HL-60/S4 treated with retinoic acid at 250 ng/mL for 4 days and 3 days (cell line): ENCODE measurements around the gene TGFBR3.

Experiments
- in situ Hi-C: fragments of 300-500 bp; cut with MboI; formaldehyde crosslinking; loops from 2 replicates; pipeline ENCODE4 v1.7.0; 2022; ENCODE audit warnings: low sequenced_read_pairs

Gene TGFBR3

DNA sequence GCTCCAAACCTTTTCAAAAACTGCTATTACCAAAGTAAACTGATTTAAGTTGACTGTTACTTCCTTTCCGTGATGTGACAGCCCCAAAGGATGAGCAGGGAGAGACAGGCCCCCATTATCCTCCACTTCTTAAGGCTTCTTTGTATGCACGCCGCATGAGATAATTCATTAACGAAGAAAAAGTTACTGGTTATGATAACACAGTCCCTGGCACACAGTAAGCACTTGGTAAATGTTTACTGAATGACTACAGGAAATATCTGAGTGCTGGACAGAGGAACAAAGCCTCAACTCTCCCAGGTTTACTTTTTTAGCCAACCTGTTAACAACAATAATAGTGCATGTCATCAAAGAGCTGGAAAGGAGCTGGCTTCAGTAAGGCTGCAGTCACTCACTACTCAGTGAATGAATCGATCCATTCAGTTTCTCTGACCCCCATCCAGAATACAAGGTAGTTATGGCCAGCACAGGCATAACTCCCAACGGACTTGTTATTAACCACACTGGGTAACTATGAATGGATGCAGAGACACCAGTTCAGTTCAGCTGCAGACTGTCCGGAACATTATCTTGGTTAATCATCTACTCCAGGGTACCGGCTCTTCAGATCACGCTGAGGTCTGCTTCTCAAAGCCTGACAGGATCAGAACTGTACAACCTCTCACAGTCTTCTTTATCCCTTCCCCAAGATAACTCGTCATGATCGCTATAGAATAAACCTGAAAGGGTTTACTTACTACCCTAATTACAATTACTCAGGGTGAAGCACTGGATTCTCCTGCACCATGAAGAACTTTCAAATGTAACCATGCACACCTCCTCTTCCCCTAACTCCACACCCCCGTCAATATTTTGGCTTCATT lies 58.3 kb downstream of the TGFBR3 start:
- in situ Hi-C loops, result no loop called here

DNA sequence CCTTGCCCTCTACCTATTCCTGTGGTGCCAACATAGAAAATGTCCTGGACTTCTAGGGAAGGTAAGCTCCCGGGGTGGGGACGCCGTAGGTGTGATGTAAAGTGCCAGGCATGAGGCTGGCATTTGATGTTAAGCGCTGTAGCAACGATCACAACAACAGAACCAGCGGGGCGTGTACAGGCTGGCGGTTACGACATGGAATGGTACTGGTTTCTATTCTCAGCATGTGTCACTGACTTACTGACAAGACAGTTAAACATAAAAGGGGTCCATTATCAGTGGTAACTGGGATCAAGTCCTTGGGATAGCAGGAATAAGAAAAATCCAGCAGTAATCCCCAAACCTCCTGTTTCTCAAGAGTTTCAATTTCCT lies 58.9 kb downstream of the TGFBR3 start:
- in situ Hi-C loops, result no loop called here

DNA sequence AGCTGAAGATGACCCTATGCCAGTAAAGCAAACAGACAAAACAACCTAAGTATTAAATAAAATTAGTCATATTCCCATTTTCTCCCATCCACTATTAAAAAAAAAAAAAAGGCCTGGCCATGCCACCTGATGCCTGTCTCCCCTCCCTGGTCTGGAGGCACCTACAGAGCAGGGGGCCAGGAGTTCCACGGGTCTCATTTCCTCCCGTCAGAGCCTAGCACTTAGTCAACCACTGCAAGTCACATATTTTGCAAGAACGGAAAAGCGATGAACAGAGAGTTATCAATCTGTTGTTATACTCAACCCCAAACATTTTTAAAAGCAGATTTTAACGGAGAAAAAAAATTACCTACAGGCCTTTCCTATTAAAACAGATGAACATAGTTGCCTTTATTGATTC lies 59.3 kb downstream of the TGFBR3 start:
- in situ Hi-C loops, result no loop called here

DNA sequence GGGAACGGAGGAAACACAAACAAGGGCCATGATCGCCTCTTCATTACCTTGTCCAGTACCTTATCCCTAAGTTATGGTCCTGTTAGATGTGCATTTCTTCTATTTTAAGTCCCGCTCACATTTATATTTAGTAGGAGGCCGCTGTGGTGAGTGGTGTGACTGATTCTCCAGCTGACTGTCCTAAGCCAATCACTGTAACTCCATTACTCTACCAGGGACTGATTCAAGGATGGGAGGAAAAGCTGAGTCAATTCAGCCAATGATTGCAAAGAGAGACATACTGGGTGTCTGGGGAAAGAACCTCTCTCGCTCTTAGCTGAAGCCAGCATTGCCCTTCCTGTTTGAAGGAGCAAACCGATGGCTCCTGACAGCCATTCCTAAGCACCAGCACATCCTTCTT lies 59.7 kb downstream of the TGFBR3 start:
- in situ Hi-C loops, result no loop called here

DNA sequence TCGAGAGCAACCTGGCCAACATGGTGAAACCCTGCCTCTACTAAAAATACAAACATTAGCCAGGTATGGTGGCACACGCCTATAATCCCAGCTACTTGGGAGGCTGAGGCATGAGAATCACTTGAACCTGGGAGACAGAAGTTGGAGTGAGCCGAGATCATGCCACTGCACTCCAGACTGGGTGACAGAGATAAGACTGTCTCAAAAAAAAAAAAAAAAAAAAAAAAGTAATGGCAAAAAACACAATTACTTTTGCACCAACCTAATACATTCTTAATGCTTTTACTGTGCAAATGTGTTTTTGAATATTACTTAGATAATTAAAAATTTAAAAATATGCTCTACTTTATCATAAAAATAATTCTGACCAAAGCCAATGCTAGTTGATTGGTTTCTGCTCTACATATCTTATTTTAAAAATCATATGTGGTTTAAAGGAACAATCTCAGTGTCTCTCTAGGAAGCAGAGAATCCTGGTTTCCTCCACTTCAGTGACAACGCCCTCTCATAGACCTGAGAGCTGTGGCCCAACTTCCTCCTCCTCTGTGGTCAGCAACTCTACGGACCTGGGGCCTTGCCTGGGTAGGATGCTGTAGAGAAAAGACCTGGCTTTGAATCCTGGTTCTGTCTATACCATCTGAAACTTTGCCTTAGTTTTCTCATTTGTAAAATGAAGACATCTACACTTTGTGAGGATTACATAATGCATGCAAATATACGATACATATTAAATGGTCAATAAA lies 64.7 kb downstream of the TGFBR3 start:
- in situ Hi-C loops, result no loop called here

DNA sequence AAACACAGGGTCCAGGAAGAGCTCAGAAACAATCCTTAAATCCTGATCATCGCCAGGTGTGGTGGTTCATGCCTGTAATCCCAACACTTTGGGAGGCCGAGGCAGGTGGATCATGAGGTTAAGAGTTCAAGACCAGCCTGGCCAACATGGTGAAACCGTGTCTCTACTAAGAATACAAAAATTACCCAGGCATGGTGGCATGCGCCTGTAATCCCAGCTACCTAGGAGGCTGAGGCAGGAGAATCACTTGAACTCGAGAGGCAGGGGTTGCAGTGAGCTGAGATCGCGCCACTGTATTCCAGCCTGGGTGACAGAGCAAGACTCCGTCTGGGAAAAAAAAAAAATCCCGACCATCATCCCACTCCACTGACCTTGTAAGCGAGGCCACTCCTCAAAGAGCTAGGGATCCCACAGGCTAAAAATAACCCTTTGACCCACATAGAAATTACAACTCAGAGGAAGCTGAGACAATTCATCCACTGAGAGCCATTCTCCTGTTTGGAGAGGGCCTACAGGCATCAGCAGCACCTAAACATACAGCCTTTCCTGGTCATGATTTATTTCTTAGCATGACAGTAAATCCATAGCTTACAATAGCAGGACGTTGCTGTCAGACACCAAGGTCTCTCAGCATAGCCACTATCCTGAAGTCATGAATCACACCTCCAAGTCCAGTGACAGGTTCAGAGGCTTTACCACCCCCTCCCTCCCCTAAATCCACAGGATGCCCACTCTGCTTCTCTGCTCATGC lies 66.7 kb downstream of the TGFBR3 start:
- in situ Hi-C loops, result no loop called here

DNA sequence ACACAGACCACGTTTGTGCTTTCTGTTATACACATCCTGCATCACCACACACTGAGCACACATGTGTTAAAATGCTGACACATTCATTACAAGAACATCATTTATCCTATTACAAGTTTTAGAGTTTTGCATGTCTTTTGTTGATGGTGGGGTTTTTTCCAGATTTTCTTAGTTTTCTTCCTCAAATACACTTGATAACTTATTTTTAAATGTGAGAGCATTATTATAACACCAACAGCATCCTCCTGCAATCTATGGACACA lies 67.3 kb downstream of the TGFBR3 start:
- in situ Hi-C loops, result no loop called here

DNA sequence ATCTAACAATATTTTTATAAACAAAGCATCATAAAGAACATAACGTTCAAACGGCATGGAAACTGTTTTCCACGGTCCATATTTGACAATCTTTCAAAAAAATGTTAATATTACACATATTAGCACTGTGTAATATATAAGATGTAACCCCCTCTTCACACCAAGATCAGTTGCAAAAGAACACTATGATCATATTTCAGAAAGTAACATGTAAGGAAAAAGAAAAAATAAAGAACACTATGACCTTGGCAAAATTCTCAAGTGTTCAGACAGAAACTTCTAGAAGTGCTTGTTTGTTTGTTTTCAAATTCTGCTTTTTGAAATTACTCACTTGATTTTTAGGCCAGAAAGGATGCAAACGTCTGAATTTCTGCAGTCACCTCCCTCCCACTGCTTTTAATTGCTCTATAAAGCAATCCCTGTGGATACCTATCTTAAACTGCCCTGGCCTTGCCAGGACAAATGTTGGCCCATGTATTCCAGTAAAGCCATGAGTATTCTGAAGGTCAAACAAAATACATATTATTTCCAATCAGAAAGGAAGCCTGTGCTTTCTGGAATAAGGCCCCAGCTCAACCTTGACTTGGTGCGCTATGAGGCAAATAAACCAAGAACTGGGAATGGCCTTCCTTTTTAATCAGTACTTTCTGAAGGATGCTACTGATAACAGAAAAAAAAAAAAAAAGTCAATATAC lies 68.6 kb downstream of the TGFBR3 start:
- in situ Hi-C loops, result no loop called here

DNA sequence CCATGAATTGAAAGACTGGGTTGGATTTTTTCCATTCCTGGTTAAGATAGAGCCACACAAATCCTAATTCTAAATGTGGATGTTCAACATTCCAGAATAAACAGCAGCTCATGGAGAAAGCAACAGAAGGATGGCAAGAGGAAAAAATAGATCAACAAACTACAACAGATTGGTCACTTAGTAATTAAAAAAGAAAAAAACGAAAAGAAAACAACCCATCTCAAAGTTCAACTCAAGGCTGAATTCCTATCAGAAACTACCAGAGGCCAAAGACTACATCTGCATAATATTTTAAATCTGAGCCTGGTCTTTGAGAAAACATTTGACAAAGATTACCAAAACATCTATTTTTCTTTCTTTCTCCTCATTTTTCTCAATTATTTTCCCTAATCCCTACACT lies 69.9 kb downstream of the TGFBR3 start:
- in situ Hi-C loops, result no loop called here

DNA sequence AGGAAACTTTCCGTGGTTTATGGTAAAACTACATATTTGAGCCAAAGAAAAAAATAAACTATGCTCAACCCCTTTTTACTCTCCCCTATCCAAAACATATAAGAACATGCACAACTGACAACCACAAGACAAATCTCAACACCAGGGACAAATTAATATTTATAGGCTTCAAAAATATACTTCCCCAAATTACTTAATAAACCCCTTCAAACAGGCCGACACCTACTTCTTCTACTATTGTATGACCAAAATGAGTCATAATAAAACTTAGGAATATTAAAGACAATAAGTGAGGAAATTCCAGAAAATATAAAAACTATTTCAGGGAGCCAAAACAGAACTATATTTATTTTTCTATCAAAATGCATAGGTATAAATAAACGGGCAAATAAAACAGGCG lies 71.5 kb downstream of the TGFBR3 start:
- in situ Hi-C loops, result no loop called here

DNA sequence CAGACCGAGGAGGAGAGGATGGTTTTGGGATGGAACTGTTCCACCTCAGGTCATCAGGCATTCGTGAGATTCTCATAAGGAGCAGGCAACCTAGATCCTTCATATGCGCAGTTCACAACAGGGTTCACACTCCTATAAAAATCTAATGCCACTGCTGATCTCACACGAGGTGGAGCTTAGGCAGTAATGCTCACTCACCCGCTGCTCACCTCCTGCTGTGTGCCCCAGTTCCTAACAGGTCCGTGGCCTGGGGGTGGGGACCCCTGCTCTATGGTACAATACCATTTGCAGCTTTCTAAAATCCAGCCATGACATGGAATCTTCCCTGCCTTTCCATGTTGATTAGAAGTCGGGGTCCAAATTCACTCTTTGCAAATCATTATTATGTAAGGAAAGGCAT lies 72.1 kb downstream of the TGFBR3 start:
- in situ Hi-C loops, result no loop called here

DNA sequence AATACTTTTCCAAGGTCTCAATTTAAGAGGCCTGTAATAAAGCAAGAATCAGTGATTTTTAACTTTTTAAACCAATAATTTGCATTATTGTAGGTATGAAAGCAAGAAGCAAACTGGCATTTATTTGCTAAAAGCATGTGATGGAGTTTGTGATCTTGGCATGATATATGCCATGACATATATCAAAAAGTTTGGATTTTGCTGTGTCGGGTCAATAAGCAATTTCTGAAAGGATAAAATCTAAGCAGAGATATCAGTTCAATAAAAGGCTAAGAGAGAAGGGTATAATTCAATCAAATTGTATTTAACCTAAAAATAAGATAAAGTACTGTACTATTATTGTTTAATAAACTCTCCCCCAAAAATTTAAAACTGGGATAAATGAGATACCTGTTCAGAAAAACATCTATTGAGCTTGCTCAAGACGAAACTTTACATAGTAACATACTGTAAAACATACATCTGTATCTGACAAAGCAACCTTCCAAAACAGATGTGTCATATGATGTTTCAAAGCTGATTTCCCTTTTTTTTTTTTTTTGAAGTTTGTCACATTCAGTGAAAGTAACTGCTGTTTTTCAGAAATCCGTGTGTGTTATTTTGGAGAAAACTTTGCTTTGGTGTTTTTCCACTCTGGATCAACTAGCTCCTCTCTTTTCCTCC lies 74.5 kb downstream of the TGFBR3 start:
- in situ Hi-C loops, result no loop called here

DNA sequence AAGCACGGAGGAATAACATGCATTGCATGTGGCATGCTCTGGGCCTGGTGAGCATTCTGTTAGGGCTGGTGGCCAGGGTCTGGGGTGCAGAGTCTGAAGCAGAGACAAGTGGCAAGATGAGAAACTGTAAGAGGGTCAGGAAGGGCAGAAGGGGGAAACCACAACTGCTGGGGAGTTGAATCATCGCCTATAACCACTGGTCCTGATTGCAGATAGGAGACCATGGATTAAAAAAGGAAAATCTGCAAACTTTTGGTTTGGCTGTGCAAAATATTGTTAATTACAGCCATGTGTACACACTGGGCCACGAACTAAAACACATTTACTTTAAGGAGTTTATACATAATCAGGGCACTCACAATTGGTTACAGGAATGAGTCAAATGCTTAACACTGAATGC lies 76.6 kb downstream of the TGFBR3 start:
- in situ Hi-C loops, result no loop called here

DNA sequence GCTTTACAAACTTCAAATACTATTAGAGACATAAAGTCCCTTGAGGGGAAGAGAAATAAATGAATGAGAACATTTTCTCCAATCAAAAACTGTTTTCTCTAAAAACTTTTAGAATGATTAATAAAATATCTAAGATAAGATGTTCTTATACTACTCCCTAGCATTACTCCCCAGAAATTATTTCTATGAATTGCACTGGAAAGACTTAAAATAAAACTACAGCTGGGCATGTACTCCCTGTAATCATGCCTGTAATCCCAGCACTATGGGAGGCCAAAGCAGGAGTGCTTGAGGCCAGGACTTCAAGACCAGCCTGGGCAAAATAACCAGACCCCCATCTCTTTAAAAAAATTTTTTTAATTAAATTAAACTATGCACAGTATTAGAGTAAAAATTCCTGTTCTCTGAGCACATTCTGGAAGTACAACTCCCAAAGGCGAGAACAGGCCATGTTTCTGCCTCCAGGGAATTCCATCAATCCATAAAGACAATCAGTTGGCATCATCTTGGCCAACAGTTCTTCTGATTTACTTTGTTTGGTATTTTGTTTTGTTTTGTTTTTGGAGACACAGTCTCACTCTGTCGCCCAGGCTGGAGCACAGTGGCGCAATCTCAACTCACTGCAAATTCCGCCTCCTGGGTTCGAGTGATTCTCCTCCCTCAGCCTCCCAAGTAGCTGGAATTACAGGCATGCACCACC lies 77.9 kb downstream of the TGFBR3 start:
- in situ Hi-C loops, result no loop called here

DNA sequence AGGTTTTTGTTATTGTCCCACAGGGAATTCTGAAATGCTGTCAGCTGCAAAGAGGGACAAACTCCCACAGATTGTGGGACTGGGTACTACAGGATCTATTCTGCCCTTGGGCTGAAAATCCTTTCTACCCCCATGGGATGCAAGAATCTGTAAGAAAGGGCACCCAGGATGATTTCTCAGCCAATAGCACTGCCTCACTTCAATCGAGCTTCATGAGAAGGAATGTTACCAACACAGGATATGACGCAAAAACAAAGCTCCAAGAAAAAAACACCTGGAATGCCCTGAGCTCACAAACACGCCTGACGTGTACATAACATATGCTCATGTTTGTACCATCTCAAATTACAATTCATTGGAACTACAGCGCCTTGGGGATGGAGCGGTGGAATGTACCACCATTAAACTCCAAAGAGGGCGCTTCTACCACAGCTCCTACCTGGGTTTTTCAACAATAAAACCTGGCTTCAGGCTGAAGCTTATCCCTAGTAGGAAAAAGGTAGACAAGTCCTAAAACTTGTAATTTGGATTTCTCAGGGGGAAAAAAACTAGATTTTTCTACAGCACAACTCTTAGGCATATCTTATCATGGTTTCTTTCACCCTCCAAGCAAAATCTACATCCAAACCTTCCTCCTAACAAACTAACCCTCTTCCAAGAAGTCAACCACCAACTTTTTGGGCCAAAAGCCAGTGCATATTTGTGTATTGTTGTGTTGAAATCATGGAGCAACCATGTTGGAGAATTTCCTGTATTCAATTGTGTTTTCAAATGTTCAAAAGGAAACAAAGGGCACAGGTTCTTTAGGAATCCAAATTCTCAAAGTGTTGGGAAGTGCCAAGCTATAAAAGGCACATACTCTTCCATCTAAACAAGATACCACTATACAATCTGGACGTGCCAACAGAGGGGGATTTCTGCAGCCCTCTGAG lies 78.9 kb downstream of the TGFBR3 start:
- in situ Hi-C loops, result no loop called here

DNA sequence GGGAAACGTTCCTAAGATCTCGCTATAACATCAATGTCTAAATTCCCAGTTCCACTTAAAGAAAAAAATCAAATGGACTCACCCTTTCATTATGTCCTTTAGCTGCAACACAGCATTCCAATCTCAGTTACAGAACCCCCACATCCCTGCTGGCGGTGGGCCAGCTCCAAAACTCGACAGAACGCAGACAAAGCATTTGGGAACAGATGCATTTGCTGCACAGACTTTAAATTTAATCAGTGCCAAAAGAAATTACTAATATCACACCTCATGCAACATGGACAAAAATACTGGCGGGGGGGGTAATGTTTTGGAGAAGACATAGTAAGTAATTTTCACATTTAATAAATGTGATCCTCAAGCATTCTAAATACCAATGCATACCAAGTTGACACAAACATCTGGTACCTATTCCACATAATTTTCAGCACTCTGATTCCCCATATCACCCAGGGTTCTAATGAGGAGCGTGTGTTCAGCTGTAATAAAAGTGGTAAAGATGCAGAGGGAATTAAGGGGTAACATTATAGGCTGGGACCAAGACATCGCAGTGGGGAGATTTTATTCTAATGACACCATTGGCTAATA lies 79.7 kb downstream of the TGFBR3 start:
- in situ Hi-C loops, result no loop called here

DNA sequence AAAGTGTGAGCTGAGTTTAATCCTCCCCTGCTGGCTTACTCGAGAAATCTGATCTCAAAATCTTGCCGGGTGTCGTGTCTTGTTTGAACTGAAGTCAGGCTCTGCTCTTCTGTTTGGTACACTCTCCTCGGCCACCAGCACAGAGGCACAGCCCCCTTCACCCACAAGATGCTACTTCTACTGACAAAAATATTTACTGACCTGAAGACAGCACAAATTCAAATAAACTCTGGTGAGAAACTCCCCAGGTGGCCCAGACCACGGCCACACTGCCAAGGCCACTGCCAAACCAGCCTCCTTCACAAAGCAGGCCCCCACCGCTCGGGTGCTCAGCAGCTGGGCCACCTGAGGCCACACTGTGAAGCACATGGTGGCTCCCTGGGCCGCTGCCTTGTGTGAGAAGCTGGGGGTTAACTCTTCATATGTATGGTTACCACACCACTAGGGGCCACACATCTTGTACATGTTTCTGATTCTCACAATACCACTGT lies 80.6 kb downstream of the TGFBR3 start:
- in situ Hi-C loops, result no loop called here

DNA sequence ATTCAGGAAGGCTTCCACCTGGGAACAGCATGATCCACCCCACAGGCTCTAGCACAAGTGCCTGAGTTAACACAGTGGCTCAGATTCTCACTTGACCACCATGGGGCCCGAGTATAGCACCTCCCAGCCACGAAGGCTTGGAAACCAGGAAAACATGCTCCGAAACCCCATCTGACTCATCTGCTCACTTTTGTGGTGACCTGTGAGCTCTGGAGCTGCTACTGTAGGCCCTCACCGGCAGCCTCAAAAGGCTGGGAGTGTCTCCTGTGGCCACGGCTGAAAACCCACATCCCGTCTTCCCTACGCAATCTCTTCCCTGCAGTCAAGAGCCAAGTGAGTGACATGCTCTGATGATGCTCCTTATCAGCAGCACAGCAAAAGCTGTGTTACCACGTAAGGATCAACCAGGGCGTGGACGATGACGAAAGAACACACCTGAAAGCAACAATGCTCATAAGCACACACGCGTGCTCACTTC lies 81.4 kb downstream of the TGFBR3 start:
- in situ Hi-C loops, result no loop called here
